Activated T-helper 17 cell treated with anti-CD3 and anti-CD28 coated beads, Interleukin-2, amount 50 U/mL, for 72 hours (primary cell): ENCODE results near the gene RYR3. TPM values are rescaled to one million over a fixed set of nuclear protein-coding genes. Genes with fewer than 3 reads are reported as not detected.

ENCODE experiments used
- ATAC-seq: fragments of 150-1000 bp; cut with Tn5 transposase; replicated peaks from 2 replicates; pipeline ENCODE4 v1.10.0; 2021; ENCODE audit warnings: mild to moderate bottlenecking, moderate library complexity
- H3K27ac Mint-ChIP-seq: one replicate; pipeline ENCODE4 v1.8.0; 2022; ENCODE audit warnings: mixed read lengths
- H3K27me3 Mint-ChIP-seq: one replicate; pipeline ENCODE4 v1.8.0; 2022; ENCODE audit warnings: mixed read lengths
- H3K36me3 Mint-ChIP-seq: one replicate; pipeline ENCODE4 v1.8.0; 2022; ENCODE audit warnings: low read depth, mild to moderate bottlenecking, mixed read lengths
- H3K4me1 Mint-ChIP-seq: one replicate; pipeline ENCODE4 v1.8.0; 2022; ENCODE audit warnings: mixed read lengths
- H3K4me3 Mint-ChIP-seq: one replicate; pipeline ENCODE4 v1.8.0; 2022; ENCODE audit warnings: mild to moderate bottlenecking, mixed read lengths
- H3K9me3 Mint-ChIP-seq: one replicate; pipeline ENCODE4 v1.8.0; 2022; ENCODE audit warnings: mixed read lengths
- total RNA-seq, 2 donors: library from RNA; stranded (reverse); gene quantifications; one replicate each; pipeline ENCODE4 v1.2.3, GENCODE V29; 2022

The RYR3 gene
- total RNA-seq, 2 donors from 2014 or later, result not detected

GRCh38 chr15:33766389-33766788 is 455.6 kb downstream of the RYR3 start:
- Mint-ChIP-seq H3K27me3 (peaks cover 15% of the 10 kb centered on the region), H3K27ac (no peak overlapping the region), H3K9me3 (no peaks in the 10 kb centered on the region), H3K4me1 (no peaks in the 10 kb centered on the region), H3K36me3 (no peaks in the 10 kb centered on the region), H3K4me3 (no peak overlapping the region)
- ATAC-seq, result no peak

- ATAC-seq, result no peak
- Mint-ChIP-seq H3K4me3 (no peak overlapping the region), H3K27me3 (peaks cover 3% of the 10 kb centered on the region), H3K4me1 (no peaks in the 10 kb centered on the region), H3K36me3 (no peaks in the 10 kb centered on the region), H3K9me3 (no peaks in the 10 kb centered on the region), H3K27ac (no peak overlapping the region)
Observed at GRCh38 chr15:33768670-33769190, 458.0 kb downstream of the RYR3 start.

GRCh38 chr15:33773969-33774368 is 463.2 kb downstream of the RYR3 start:
- Mint-ChIP-seq H3K4me3 (no peak overlapping the region), H3K9me3 (no peaks in the 10 kb centered on the region), H3K36me3 (no peaks in the 10 kb centered on the region), H3K4me1 (no peaks in the 10 kb centered on the region), H3K27me3 (peaks cover 12% of the 10 kb centered on the region), H3K27ac (no peak overlapping the region)
- ATAC-seq, result no peak

GRCh38 chr15:33778852-33779251 is 468.1 kb downstream of the RYR3 start:
- Mint-ChIP-seq H3K27me3 (peaks cover 15% of the 10 kb centered on the region), H3K4me1 (no peaks in the 10 kb centered on the region), H3K9me3 (no peaks in the 10 kb centered on the region), H3K36me3 (no peaks in the 10 kb centered on the region), H3K27ac (no peak overlapping the region), H3K4me3 (no peak overlapping the region)
- no peak for ATAC-seq

- no peaks in the 10 kb centered on the region for H3K9me3 Mint-ChIP-seq
- H3K27ac Mint-ChIP-seq, result no peak overlapping the region
- no peak for ATAC-seq
- no peak overlapping the region for H3K4me3 Mint-ChIP-seq
- H3K36me3 Mint-ChIP-seq, result no peaks in the 10 kb centered on the region
- H3K27me3 Mint-ChIP-seq, result peaks cover 13% of the 10 kb centered on the region
- H3K4me1 Mint-ChIP-seq, result no peaks in the 10 kb centered on the region
Observed at GRCh38 chr15:33780011-33780768, 469.4 kb downstream of the RYR3 start.

- peaks cover 7% of the 10 kb centered on the region for H3K27me3 Mint-ChIP-seq
- no peak overlapping the region for H3K27ac Mint-ChIP-seq
- no peaks in the 10 kb centered on the region for H3K9me3 Mint-ChIP-seq
- ATAC-seq, result no peak
- H3K36me3 Mint-ChIP-seq, result no peaks in the 10 kb centered on the region
- H3K4me1 Mint-ChIP-seq, result no peaks in the 10 kb centered on the region
- H3K4me3 Mint-ChIP-seq, result no peak overlapping the region
Observed at GRCh38 chr15:33782966-33783365, 472.2 kb downstream of the RYR3 start.

- H3K36me3 Mint-ChIP-seq, result no peaks in the 10 kb centered on the region
- H3K4me3 Mint-ChIP-seq, result no peak overlapping the region
- H3K4me1 Mint-ChIP-seq, result peaks cover 6% of the 10 kb centered on the region
- peaks cover 10% of the 10 kb centered on the region for H3K27me3 Mint-ChIP-seq
- ATAC-seq, result no peak
- H3K9me3 Mint-ChIP-seq, result no peaks in the 10 kb centered on the region
- H3K27ac Mint-ChIP-seq, result no peak overlapping the region
Observed at GRCh38 chr15:33785366-33785765, 474.6 kb downstream of the RYR3 start.

- ATAC-seq, result no peak
- Mint-ChIP-seq H3K4me1 (peaks cover 6% of the 10 kb centered on the region), H3K27me3 (peaks cover 7% of the 10 kb centered on the region), H3K36me3 (no peaks in the 10 kb centered on the region), H3K4me3 (no peak overlapping the region), H3K27ac (no peak overlapping the region), H3K9me3 (no peaks in the 10 kb centered on the region)
Observed at GRCh38 chr15:33788906-33789540, 478.3 kb downstream of the RYR3 start.

GRCh38 chr15:33794453-33794852 is 483.7 kb downstream of the RYR3 start:
- H3K27me3 Mint-ChIP-seq, result peaks cover 4% of the 10 kb centered on the region
- H3K4me1 Mint-ChIP-seq, result no peaks in the 10 kb centered on the region
- no peak overlapping the region for H3K27ac Mint-ChIP-seq
- ATAC-seq, result no peak
- no peaks in the 10 kb centered on the region for H3K9me3 Mint-ChIP-seq
- H3K4me3 Mint-ChIP-seq, result no peak overlapping the region
- H3K36me3 Mint-ChIP-seq, result no peaks in the 10 kb centered on the region

GRCh38 chr15:33795070-33795469 is 484.3 kb downstream of the RYR3 start:
- H3K27ac Mint-ChIP-seq, result no peak overlapping the region
- no peaks in the 10 kb centered on the region for H3K4me1 Mint-ChIP-seq
- H3K9me3 Mint-ChIP-seq, result no peaks in the 10 kb centered on the region
- H3K27me3 Mint-ChIP-seq, result peaks cover 4% of the 10 kb centered on the region
- H3K4me3 Mint-ChIP-seq, result no peak overlapping the region
- H3K36me3 Mint-ChIP-seq, result no peaks in the 10 kb centered on the region
- no peak for ATAC-seq

- H3K4me1 Mint-ChIP-seq, result no peaks in the 10 kb centered on the region
- H3K27ac Mint-ChIP-seq, result no peak overlapping the region
- no peaks in the 10 kb centered on the region for H3K36me3 Mint-ChIP-seq
- H3K27me3 Mint-ChIP-seq, result peaks cover 4% of the 10 kb centered on the region
- H3K4me3 Mint-ChIP-seq, result no peak overlapping the region
- ATAC-seq, result no peak
- no peaks in the 10 kb centered on the region for H3K9me3 Mint-ChIP-seq
Observed at GRCh38 chr15:33797651-33798050, 486.9 kb downstream of the RYR3 start.

- Mint-ChIP-seq H3K27me3 (peaks cover 5% of the 10 kb centered on the region), H3K9me3 (no peaks in the 10 kb centered on the region), H3K4me1 (no peaks in the 10 kb centered on the region), H3K36me3 (no peaks in the 10 kb centered on the region), H3K27ac (no peak overlapping the region), H3K4me3 (no peak overlapping the region)
- ATAC-seq, result no peak
Observed at GRCh38 chr15:33801954-33802353, 491.2 kb downstream of the RYR3 start.

GRCh38 chr15:33807665-33808064 is 496.9 kb downstream of the RYR3 start:
- ATAC-seq, result no peak
- Mint-ChIP-seq H3K9me3 (no peaks in the 10 kb centered on the region), H3K27me3 (peaks cover 30% of the 10 kb centered on the region), H3K4me3 (no peak overlapping the region), H3K27ac (no peak overlapping the region), H3K4me1 (no peaks in the 10 kb centered on the region), H3K36me3 (no peaks in the 10 kb centered on the region)

GRCh38 chr15:33808720-33809457 is 498.1 kb downstream of the RYR3 start:
- Mint-ChIP-seq H3K36me3 (no peaks in the 10 kb centered on the region), H3K4me1 (no peaks in the 10 kb centered on the region), H3K27me3 (peaks cover 30% of the 10 kb centered on the region), H3K27ac (no peak overlapping the region), H3K4me3 (no peak overlapping the region), H3K9me3 (no peaks in the 10 kb centered on the region)
- ATAC-seq, result no peak
